Karpas-422 (cell line): Measurements from ENCODE around the gene NDUFS4. TPM values are rescaled to one million over a fixed set of nuclear protein-coding genes. Genes with fewer than 3 reads are reported as not detected.

ENCODE experiments used
- DNase-seq: peaks from one replicate; pipeline ENCODE4 v3.0.0-alpha.2; 2015
- H2AFZ ChIP-seq: fragments of 200-600 bp; sonication (generic); 2 replicates; pipeline ENCODE4 v1.6.1; 2014; ENCODE audit warnings: antibody characterized with exemption, low read length, mixed read lengths
- H3K27ac ChIP-seq: fragments of 200-600 bp; sonication (generic); 2 replicates; pipeline ENCODE4 v1.5.1; 2014; ENCODE audit warnings: mild to moderate bottlenecking, low read length, moderate library complexity
- H3K27me3 ChIP-seq: fragments of 200-600 bp; sonication (generic); 2 replicates; pipeline ENCODE4 v1.6.1; 2014; ENCODE audit warnings: low read length, mixed read lengths
- H3K36me3 ChIP-seq: fragments of 200-600 bp; sonication (generic); 2 replicates; pipeline ENCODE4 v1.6.1; 2014; ENCODE audit warnings: low read length, mixed read lengths; ENCODE audit not compliant: insufficient read depth
- H3K4me1 ChIP-seq: fragments of 200-600 bp; sonication (generic); 2 replicates; pipeline ENCODE4 v1.6.1; 2014; ENCODE audit warnings: mild to moderate bottlenecking, low read length, mixed read lengths
- H3K4me2 ChIP-seq: fragments of 200-600 bp; sonication (generic); 2 replicates; pipeline ENCODE4 v1.6.1; 2014; ENCODE audit warnings: low read length, low read depth, mild to moderate bottlenecking; ENCODE audit not compliant: poor library complexity, severe bottlenecking
- H3K4me3 ChIP-seq: fragments of 200-600 bp; sonication (generic); 2 replicates; pipeline ENCODE4 v1.5.1; 2014; ENCODE audit warnings: mild to moderate bottlenecking, antibody characterized with exemption, low read length, mixed read lengths
- H3K79me2 ChIP-seq: fragments of 200-600 bp; sonication (generic); 2 replicates; pipeline ENCODE4 v1.6.1; 2014; ENCODE audit warnings: mild to moderate bottlenecking, low read length, mixed read lengths
- H3K9ac ChIP-seq: fragments of 200-600 bp; sonication (generic); 2 replicates; pipeline ENCODE4 v1.6.0; 2014; ENCODE audit warnings: low read length
- H3K9me2 ChIP-seq: fragments of 200-600 bp; sonication (generic), shearing (Covaris generic); replicated peaks from 2 replicates; pipeline ENCODE4 v1.6.0; 2014; ENCODE audit warnings: mild to moderate bottlenecking, low read length, moderate library complexity; ENCODE audit not compliant: insufficient read depth
- H3K9me3 ChIP-seq: fragments of 300-700, 200-600 bp; sonication (generic); 2 replicates; pipeline ENCODE4 v1.6.1; 2014; ENCODE audit warnings: low read length, mixed read lengths
- H4K20me1 ChIP-seq: fragments of 200-600 bp; sonication (generic); 2 replicates; pipeline ENCODE4 v1.6.1; 2014; ENCODE audit warnings: mild to moderate bottlenecking, antibody characterized with exemption, low read length, low read depth; ENCODE audit not compliant: insufficient read depth
- total RNA-seq: library from RNA; depleted of rRNA; stranded (reverse); fragments of >200 nt; shearing (Covaris generic); gene quantifications from 2 replicates; pipeline ENCODE4 v1.2.3, GENCODE V29; 2014; ENCODE audit warnings: low replicate concordance

Gene NDUFS4
- total RNA-seq, 1 experiment from 2014 or later: 70.9 TPM

- H2AFZ ChIP-seq: no peak overlapping the region
- no peaks in the 10 kb centered on the region for H3K4me1 ChIP-seq
- DNase-seq: no peak
- H4K20me1 ChIP-seq: no peaks in the 10 kb centered on the region
- H3K9me3 ChIP-seq: no peaks in the 10 kb centered on the region; the same call in 1 of the 2 replicates
- no peak overlapping the region for H3K4me2 ChIP-seq
- no peak overlapping the region for H3K9ac ChIP-seq
- no peak overlapping the region for H3K4me3 ChIP-seq
- no peaks in the 10 kb centered on the region for H3K27me3 ChIP-seq
- H3K79me2 ChIP-seq: peaks cover 97% of the 10 kb centered on the region
- no peak overlapping the region for H3K27ac ChIP-seq
- H3K36me3 ChIP-seq: 0 out of 2 replicates have a peak, but pooled peaks cover 4% of the 10 kb centered on the region
- no peaks in the 10 kb centered on the region for H3K9me2 ChIP-seq
Measured at GRCh38 chr5:53575831-53576230, 15.4 kb downstream of the NDUFS4 start.

GRCh38 chr5:53576674-53577073 lies 16.2 kb downstream of the NDUFS4 start:
- H3K36me3 ChIP-seq: 0 out of 2 replicates have a peak, but pooled peaks cover 4% of the 10 kb centered on the region
- no peaks in the 10 kb centered on the region for H3K27me3 ChIP-seq
- H3K9ac ChIP-seq: no peak overlapping the region
- no peak overlapping the region for H2AFZ ChIP-seq
- no peaks in the 10 kb centered on the region; the same call in 1 of the 2 replicates for H3K9me3 ChIP-seq
- DNase-seq: no peak
- no peak overlapping the region for H3K4me2 ChIP-seq
- no peak overlapping the region for H3K4me3 ChIP-seq
- peaks cover 97% of the 10 kb centered on the region for H3K79me2 ChIP-seq
- H3K9me2 ChIP-seq: no peaks in the 10 kb centered on the region
- no peaks in the 10 kb centered on the region for H4K20me1 ChIP-seq
- no peak overlapping the region for H3K27ac ChIP-seq
- no peaks in the 10 kb centered on the region for H3K4me1 ChIP-seq

- no peak for DNase-seq
- Histone ChIP-seq H3K9ac (no peak overlapping the region), H3K9me3 (no peaks in the 10 kb centered on the region; the same call in none of the 2 replicates), H3K36me3 (0 out of 2 replicates have a peak, but pooled peaks cover 6% of the 10 kb centered on the region), H4K20me1 (no peaks in the 10 kb centered on the region), H3K4me1 (no peaks in the 10 kb centered on the region), H2AFZ (no peak overlapping the region), H3K9me2 (no peaks in the 10 kb centered on the region), H3K27me3 (no peaks in the 10 kb centered on the region), H3K79me2 (peaks cover 97% of the 10 kb centered on the region), H3K27ac (no peak overlapping the region), H3K4me3 (no peak overlapping the region), H3K4me2 (no peak overlapping the region)
Measured at GRCh38 chr5:53578854-53579253, 18.4 kb downstream of the NDUFS4 start.

- H3K4me3 ChIP-seq: no peak overlapping the region
- H3K9me2 ChIP-seq: no peaks in the 10 kb centered on the region
- no peaks in the 10 kb centered on the region; the same call in none of the 2 replicates for H3K9me3 ChIP-seq
- H3K27me3 ChIP-seq: no peaks in the 10 kb centered on the region
- H3K27ac ChIP-seq: no peak overlapping the region
- no peak overlapping the region for H2AFZ ChIP-seq
- no peaks in the 10 kb centered on the region for H4K20me1 ChIP-seq
- H3K36me3 ChIP-seq: 0 out of 2 replicates have a peak, but pooled peaks cover 3% of the 10 kb centered on the region
- DNase-seq: no peak
- H3K9ac ChIP-seq: no peak overlapping the region
- H3K4me2 ChIP-seq: no peak overlapping the region
- H3K4me1 ChIP-seq: no peaks in the 10 kb centered on the region
- H3K79me2 ChIP-seq: peaks cover 97% of the 10 kb centered on the region
Measured at GRCh38 chr5:53580547-53580946, 20.1 kb downstream of the NDUFS4 start.

- Histone ChIP-seq H3K4me1 (no peaks in the 10 kb centered on the region), H3K9me3 (no peaks in the 10 kb centered on the region; the same call in none of the 2 replicates), H4K20me1 (no peaks in the 10 kb centered on the region), H3K4me3 (no peak overlapping the region), H2AFZ (no peak overlapping the region), H3K27ac (no peak overlapping the region), H3K79me2 (peaks cover 96% of the 10 kb centered on the region), H3K9ac (no peak overlapping the region), H3K4me2 (no peak overlapping the region), H3K27me3 (no peaks in the 10 kb centered on the region), H3K9me2 (no peaks in the 10 kb centered on the region), H3K36me3 (0 out of 2 replicates have a peak, but pooled peaks cover 3% of the 10 kb centered on the region)
- no peak for DNase-seq
Measured at GRCh38 chr5:53582225-53582624, 21.8 kb downstream of the NDUFS4 start.

GRCh38 chr5:53590759-53591158 lies 30.3 kb downstream of the NDUFS4 start:
- no peak overlapping the region for H2AFZ ChIP-seq
- no peak overlapping the region for H3K4me2 ChIP-seq
- no peak for DNase-seq
- no peak overlapping the region for H3K27ac ChIP-seq
- H3K36me3 ChIP-seq: no peaks in the 10 kb centered on the region
- H3K9me3 ChIP-seq: no peaks in the 10 kb centered on the region
- H4K20me1 ChIP-seq: no peaks in the 10 kb centered on the region
- H3K4me1 ChIP-seq: peaks cover 20% of the 10 kb centered on the region
- H3K79me2 ChIP-seq: peaks cover 96% of the 10 kb centered on the region
- H3K4me3 ChIP-seq: no peak overlapping the region
- H3K9me2 ChIP-seq: no peaks in the 10 kb centered on the region
- no peak overlapping the region for H3K9ac ChIP-seq
- H3K27me3 ChIP-seq: no peaks in the 10 kb centered on the region

GRCh38 chr5:53594419-53594818 lies 34.0 kb downstream of the NDUFS4 start:
- Histone ChIP-seq H3K9ac (no peak overlapping the region), H3K4me2 (no peak overlapping the region), H3K36me3 (no peaks in the 10 kb centered on the region; the same call in 1 of the 2 replicates), H3K4me3 (no peak overlapping the region), H2AFZ (no peak overlapping the region), H3K9me3 (peaks cover 4% of the 10 kb centered on the region; the same call in 1 of the 2 replicates), H3K27ac (no peak overlapping the region), H3K79me2 (peaks cover 99% of the 10 kb centered on the region), H4K20me1 (no peaks in the 10 kb centered on the region), H3K9me2 (no peaks in the 10 kb centered on the region), H3K4me1 (peaks cover 20% of the 10 kb centered on the region), H3K27me3 (no peaks in the 10 kb centered on the region)
- DNase-seq: no peak

GRCh38 chr5:53597894-53598293 lies 37.5 kb downstream of the NDUFS4 start:
- Histone ChIP-seq H3K79me2 (peaks cover 92% of the 10 kb centered on the region), H3K9me3 (peaks cover 4% of the 10 kb centered on the region; the same call in 1 of the 2 replicates), H3K36me3 (no peaks in the 10 kb centered on the region; the same call in 1 of the 2 replicates), H3K4me3 (no peak overlapping the region), H3K9ac (no peak overlapping the region), H3K4me2 (no peak overlapping the region), H2AFZ (no peak overlapping the region), H4K20me1 (no peaks in the 10 kb centered on the region), H3K27ac (no peak overlapping the region), H3K9me2 (no peaks in the 10 kb centered on the region), H3K27me3 (no peaks in the 10 kb centered on the region), H3K4me1 (peaks cover 5% of the 10 kb centered on the region; the same call in 1 of the 2 replicates)
- DNase-seq: no peak
